K562 (cell line): ENCODE results near the gene ALPK1.

ENCODE experiments used
- CTCF ChIP-seq, 3 experiments: IDR thresholded peaks in 2 of 3; conservative IDR thresholded peaks in 1 of 3; 2 replicates each; pipeline ENCODE4 v1.5.1; 2011 to 2012; ENCODE audit warnings: low read length in 3 of 3, mild to moderate bottlenecking in 3 of 3, control low read depth in 2 of 3, improper control_type of control experiment in 1 of 3, inconsistent platforms in 1 of 3, low read depth in 1 of 3, mixed read lengths in 1 of 3, moderate library complexity in 1 of 3; ENCODE audit not compliant: insufficient read depth in 2 of 3
- KHSRP ChIP-seq: fragments of 450-650 bp; IDR thresholded peaks from 2 replicates; pipeline ENCODE4 v1.6.1; 2017
- MAFK ChIP-seq: IDR thresholded peaks from 2 replicates; pipeline ENCODE4 v1.6.1; 2011; ENCODE audit warnings: low read length, improper control_type of control experiment
- POLR2A ChIP-seq: fragments of 450-650 bp; conservative IDR thresholded peaks from 2 replicates; pipeline ENCODE4 v1.6.1; 2016
- POLR2AphosphoS2 ChIP-seq: IDR thresholded peaks from 2 replicates; pipeline ENCODE4 v1.6.1; 2012; ENCODE audit warnings: low read length, improper control_type of control experiment
- SMARCA4 ChIP-seq: fragments of 450-650 bp; IDR thresholded peaks from 2 replicates; pipeline ENCODE4 v1.6.1; 2016
- THAP7 ChIP-seq: fragments of 250-450 bp; sonication (Bioruptor Pico); IDR thresholded peaks from 2 replicates; pipeline ENCODE4 v1.5.0; 2021

GRCh38 chr4:112284166-112284565 is 13.0 kb upstream of the ALPK1 start:
- no peak for TF ChIP-seq MAFK
- TF ChIP-seq THAP7 (CRISPR knock-in tag) = no peak
- no peak for TF ChIP-seq KHSRP
- no peak for TF ChIP-seq CTCF (IDR thresholded peaks at IDR 0.05 in 2 of 3, conservative IDR thresholded peaks at IDR 0.05 in 1 of 3; ENCODE audit: insufficient read depth in 2 of 3, low read depth in 1 of 3, low read length in 3 of 3)
- TF ChIP-seq SMARCA4 = no peak
- no peak for TF ChIP-seq POLR2A
- TF ChIP-seq POLR2AphosphoS2 = no peak
